HG03097 (cell line): Measurements from ENCODE around the gene UAP1L1.
A peak's percentile ranks its signal among the peaks of the same experiment; 100 is the strongest.

ENCODE experiments used
- ATAC-seq: cut with Tn5 transposase; IDR thresholded peaks from one replicate; pipeline ENCODE4 v1.9.1; 2021; ENCODE audit not compliant: unreplicated experiment, low FRiP score

UAP1L1 gene

DNA sequence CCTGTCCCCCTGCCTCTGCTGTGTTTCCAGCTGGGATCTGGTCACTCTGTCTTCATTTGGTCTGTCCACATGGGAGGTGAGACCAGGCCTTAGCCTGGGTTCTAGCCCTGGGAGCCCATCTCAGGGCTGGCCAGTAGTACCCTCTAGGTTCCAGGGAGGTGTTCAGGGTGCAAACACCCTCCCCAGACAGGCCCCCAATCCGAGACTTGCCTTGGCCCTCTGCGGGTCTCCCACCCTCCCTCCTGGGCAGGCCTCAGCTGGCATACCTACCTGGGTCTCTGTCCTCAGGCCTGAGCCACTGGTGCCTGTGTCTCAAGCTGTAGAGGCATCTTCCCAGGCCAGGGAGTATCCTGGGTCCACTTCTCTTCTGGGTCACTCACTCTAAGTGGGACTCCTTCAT, 6.0 kb upstream of the UAP1L1 start:
- no peak for ATAC-seq

DNA sequence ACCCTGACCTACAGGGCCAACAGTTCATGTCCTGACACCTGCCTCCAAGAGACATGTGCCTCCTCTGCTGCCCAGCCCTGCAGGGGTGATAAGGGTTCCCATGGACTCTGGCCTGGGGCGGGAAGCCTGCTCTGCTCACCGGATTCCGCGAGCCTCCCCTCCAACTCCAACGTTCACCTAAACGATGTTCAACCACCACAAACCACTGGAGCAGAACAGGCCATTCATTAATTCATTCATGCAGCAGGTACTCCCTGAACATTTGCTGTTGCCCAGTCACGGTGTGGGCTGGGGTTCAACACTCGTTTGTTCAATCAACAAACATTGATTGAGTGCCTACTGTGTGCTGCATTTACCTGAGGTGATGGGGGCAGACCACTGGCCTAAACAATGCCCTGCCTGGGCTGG, 3.3 kb upstream of the UAP1L1 start:
- ATAC-seq = no peak

DNA sequence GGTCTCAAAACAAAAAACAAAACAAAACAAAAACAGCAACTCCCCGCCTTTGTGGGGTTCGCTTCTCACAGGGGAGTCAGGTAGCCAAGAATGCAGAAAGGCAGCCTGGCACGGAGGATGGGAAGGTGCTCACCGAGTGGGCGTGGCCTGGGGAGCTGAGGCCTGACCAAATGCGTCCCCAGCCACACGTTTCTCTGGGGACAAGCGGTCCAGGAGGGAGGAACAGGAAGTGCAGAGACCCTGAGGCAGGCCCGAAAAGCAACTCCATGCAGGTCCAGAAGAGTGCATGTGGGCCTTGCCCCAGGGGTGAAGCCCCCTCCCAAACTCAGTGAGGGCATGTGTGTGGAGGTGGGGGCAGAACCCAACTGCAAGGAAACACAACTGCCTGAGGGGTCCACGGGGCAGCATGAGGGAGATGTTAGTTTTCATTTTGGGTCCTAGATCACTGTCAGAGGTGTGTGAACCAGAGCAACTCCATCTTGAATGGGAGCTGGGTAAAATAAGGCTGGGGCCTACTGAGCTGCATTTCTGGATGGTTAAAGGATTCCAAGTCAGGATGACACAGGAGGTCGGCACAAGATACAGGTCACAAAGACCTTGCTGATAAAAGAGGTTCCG, 2.6 kb upstream of the UAP1L1 start:
- no peak for ATAC-seq

DNA sequence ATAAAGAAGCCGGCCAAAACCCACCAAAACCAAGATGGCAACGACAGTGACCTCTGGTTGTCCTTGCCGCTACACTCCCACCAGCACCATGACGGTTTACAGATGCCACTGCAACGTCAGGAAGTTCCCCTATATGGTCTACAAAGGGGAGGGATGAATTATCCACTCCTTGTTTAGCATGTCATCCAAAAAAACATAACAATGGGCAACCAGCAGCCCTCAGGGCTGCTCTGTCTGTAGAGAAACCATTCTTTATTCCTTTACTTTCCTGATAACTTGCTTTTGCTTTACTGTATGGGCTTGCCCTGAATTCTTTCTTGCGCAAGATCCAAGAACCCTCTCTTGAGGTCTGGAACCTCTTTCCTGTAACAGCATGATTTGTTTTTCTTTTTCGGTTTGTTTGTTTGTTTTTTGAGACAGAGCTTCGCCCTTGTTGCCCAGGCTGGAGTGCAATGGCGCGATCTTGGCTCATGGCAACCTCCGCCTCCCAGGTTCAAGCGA, 2.0 kb upstream of the UAP1L1 start:
- no peak for ATAC-seq

DNA sequence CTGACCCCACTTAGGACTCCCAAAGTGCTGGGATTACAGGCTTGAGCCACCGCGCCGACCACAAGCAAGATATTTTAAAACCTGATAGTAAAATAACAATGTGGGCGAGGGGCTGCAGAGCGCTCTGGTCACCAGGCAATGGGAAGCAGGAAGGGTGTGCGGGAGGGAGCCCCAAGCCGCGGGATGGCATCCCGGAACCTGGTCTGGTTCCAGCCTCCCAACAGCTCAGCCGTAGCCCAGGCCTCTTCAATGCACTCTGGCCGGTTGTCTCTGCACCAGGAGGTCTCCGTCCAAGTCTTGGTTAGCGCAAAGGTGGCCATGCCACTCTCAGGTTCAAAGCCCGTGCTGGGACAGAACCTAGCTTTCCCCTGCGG, 694 bp upstream of the UAP1L1 start:
- peak; percentile 7 for ATAC-seq

DNA sequence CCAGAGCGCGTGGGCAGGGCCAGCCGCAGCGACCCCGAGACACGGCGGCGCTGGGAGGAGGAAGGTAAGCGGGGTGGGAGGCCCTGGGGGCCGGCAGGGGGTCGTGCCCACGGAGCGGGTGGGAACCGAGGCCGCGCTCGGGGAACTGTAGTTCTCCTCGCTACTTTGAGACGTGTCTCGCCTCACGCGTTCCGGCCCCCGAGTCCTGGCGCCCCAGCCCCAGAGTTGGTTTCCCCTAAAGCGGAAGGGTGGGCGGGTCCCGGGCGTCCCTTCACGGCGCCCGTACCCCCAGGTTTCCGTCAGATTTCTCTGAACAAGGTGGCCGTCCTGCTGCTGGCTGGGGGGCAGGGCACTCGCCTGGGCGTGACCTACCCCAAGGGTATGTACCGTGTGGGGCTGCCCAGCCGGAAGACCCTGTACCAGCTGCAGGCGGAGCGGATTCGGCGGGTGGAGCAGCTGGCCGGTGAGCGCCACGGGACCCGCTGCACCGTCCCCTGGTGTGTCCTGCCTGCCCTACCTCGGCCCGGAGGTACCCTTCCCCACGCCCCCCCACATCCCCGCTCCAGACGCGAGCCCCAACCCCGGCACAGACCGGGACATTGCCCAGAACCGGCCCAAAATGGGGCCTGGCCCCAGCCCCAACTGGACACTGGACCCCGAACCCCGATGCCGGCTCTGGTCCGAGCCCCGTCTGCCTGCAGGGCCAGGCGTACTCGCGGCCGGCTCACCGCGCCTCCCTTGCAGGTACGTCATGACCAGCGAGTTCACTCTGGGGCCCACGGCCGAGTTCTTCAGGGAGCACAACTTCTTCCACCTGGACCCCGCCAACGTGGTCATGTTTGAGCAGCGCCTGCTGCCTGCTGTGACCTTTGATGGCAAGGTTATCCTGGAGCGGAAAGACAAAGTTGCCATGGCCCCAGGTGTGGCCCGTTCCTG, 709 bp downstream of the UAP1L1 start:
- peak; percentile 12 for ATAC-seq

DNA sequence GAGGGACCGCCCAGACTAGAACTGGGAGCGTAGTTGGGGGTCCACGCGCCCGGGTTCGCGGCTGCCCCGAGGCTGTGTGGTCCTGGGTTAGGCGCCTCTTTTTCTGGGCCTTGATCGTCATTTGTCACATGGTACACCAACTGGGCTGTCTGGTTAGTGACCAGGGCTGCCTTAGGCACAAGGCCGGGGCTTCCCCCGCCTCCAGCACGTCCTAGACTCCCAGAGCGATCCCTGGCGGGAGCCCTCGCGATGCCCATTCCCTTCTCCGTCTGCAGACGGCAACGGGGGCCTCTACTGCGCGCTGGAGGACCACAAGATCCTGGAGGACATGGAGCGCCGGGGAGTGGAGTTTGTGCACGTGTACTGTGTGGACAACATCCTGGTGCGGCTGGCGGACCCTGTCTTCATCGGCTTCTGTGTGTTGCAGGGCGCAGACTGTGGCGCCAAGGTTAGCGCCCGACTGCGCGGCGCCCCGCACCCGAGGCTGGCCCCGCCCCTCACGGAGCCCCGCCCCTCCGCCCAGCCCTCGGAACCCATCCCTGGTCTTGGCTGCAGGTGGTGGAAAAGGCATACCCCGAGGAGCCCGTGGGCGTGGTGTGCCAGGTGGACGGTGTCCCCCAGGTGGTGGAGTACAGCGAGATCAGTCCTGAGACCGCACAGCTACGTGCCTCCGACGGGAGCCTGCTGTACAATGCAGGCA, 1.5 kb downstream of the UAP1L1 start:
- ATAC-seq = no peak

DNA sequence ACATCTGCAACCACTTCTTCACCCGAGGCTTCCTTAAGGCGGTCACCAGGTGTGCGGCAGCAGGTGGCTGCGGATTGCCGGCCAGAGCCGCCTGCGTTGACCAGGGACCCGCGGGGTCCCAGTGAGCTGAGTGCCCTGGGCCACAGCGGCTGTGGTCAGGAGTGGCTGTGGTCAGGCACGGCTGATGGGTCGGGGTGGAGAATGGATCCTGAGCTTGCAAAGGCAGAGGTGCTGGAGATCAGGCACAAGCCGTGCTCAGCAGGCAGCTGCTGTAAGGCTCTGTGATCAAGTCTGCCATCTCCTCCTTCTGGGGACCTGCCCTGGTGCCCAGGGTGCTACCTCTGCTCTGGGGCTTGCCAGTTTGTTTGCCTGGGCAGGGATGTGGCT, 2.1 kb downstream of the UAP1L1 start:
- no peak for ATAC-seq

DNA sequence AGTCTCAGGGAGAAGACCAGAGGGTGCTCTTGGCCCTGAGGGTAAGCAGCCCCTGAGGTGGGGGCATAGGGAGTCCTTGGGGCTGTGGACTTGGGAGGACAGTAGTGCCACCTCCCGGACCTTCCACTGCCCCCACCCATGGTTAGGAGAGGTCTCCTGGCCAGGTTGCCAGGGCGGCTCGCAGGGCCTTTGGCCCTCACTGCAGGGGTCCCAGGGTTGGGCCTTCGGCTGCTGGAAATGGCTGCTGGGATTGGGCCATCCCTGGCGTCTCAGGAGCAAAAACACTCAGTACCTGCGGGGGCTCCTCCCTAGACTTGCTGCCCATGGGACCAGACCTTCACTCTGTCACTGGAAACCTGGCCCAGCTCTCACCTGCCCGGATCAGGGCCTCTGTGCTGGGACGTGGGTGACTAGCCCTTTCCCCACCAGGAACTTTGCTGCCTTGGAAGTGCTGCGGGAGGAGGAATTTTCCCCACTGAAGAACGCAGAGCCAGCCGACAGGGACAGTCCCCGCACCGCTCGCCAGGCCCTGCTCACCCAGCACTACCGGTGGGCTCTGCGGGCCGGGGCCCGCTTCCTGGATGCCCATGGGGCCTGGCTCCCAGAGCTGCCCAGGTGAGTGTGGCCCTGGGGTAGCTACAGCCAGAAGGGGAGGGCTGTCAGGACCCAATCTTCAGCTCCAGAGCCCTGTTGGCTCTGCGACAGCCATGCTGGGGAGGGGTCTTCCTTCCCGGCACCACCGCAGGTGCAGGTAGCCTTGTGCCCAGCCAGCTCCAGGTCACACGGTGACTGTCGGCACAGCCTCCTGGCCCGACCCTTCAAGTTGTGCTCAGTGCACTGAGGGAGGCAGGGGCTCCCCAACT, 3.2 kb downstream of the UAP1L1 start:
- no peak for ATAC-seq

DNA sequence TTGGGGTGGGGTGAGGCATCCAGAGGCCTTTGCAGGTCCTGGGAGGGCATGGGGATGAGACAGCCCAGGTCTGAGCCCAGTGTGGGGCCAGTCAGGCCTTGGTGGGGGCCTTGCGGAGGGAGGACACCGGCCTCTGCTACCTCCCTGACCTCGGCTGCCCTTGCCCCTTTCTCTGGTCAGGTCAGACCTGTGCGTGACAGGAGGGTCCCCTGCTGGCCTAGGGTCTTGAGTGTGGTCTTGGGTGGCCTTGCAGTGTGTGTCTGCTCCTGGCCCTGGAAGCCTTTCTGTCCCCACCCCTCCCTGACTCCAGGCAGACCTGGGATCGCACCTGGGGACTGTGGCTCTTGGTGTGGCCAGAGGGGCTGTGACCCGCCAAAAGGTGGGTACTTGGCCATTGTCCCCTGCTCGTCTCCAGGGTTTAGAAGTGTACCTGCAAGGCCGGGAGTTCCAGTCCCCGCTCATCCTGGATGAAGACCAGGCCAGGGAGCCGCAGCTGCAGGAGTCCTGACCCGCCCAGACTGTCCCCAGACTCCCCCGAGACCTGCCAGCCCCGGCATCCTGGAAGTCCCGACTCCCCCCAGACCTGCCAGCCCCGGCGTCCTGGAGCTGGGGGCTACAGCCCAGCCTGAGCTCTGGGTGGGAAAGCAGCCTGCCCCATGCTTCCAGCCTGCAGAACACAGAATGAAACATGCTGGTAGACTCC, 5.1 kb downstream of the UAP1L1 start:
- no peak for ATAC-seq

DNA sequence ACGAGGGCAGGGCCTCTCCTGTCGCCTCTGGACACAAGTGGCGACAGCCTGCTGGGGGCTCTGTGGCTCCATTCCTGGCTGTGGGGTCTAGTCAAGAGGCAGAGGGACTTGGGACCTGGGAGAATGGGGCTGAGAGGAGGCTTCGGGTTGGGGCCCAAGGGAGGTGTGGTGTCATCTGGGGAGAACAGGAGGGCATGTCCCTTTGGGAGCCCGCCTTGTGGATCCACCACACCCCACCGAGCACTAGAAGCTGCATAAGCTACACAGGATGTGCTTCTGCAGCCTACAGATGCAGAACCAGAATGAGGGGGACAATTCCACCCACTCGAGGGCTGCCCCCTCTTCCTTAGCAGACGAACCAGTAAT, 5.6 kb downstream of the UAP1L1 start:
- ATAC-seq = no peak

DNA sequence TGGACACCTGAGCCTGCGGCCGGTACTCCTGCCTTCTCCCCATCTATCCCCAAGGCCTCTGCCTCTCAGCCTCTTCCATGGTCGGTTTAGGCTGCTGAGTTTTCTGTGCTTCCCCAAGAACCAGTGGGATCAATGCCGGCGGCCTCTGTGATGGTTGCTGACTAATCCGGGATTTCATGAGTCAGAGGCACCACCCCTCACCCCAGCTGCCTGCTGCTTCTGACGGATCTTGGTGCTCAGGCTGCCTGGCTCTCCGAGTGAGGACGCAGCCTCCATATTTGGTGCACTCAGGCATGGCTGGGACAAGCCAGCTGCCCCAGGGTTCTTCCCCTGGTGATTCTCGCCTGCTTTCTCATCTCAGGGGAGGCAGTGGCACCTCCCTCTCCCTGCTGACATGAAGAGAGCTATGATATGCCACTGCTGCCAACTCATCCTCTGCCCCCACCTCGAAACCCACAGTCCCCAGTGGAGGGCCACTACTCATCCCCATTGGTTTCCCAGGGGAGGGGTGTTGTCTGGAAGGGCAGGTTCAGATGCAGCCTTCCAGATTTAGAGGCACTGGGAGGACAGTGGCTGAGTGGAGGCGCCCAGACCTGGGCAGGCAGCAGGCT, 6.2 kb downstream of the UAP1L1 start:
- no peak for ATAC-seq

DNA sequence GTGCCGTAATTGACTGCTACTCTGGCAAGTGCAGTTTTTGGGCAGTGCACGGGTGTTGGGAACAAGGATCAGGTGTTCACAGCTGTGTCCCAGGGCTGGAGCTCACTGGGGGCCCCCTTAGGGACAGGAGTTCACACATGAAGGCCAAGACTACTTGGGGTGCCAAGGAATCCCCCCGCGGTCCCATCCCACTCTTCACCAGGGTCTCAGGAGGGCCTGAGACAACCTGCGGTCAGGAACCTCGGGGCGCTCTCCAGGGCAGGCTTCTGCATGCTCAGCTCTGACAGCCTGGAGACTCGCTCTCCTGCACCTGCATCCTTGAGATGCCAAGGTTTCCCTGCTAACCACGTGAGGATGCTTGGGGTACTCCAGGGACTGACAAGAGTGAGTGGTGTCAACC, 7.2 kb downstream of the UAP1L1 start:
- no peak for ATAC-seq

DNA sequence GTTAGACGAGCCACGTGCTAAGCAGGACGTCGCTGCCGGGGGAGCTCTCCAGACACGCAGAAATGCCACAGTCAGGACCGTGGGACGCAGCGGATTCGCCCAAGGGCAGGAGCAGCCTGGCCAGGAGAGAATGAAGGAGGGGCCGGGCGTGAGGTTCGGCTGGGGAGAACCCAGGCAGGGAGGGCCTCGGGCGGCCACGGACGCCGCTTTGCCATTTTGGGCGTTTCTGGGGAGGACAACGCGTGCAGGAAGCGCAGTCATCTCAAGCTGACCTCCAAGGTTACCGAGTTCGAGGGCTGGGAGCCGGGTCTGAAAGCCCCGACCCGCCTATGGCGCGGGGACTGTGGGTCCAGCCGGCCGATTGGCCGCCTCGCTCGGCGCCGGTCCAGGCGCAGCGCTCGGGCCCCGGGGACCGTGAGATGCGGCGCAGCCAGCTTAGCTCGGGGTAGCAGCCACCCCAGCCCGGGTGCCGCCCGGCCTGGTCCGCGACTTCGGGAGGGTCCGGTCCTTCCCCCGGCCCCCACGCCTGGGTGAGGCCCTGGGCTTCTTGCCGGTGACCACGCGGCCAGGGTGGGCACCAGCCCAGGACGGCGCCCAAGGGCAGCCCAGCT, 8.7 kb downstream of the UAP1L1 start:
- ATAC-seq = peak; percentile 18

DNA sequence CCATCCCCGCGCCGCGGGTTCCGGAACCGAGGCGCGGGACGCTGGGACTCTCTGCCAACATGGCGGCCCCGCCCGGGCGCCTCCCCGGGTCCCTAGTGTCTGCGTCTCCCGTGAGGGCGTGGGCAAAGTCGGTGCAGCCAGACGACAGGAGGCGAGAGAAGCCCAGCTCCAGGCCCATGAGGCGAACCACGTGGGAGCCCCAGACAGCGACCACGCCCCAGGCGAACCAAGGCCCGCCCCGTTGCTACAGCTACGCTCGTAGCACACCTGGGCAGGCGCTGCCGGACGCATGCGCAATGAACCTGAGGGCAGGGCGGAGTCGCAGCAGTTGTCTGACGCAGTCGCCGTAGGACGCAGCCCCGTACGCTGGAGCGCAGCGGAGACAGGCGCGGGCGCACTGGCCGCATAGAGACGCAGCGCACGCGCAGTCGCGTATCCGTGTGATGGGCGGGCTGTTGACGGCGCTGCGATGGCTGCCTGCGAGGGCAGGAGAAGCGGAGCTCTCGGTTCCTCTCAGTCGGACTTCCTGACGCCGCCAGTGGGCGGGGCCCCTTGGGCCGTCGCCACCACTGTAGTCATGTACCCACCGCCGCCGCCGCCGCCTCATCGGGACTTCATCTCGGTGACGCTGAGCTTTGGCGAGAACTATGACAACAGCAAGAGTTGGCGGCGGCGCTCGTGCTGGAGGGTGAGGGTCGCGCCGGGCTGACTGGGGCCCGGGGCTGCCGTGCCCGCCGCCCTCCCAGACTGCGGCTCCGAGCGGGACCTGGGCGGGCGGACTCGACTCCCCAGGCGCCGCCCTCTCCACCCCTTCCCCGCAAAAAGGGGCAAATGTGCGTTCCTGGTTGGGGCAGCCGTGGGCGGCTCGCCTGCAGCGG, 9.5 kb downstream of the UAP1L1 start, which contains the start of gene MAN1B1:
Gene MAN1B1 (plus strand): TSS at position 455 of the 878 bp plus-strand sequence. CDS start 15 bp downstream, at position 470.
- peak; percentile 73 for ATAC-seq

DNA sequence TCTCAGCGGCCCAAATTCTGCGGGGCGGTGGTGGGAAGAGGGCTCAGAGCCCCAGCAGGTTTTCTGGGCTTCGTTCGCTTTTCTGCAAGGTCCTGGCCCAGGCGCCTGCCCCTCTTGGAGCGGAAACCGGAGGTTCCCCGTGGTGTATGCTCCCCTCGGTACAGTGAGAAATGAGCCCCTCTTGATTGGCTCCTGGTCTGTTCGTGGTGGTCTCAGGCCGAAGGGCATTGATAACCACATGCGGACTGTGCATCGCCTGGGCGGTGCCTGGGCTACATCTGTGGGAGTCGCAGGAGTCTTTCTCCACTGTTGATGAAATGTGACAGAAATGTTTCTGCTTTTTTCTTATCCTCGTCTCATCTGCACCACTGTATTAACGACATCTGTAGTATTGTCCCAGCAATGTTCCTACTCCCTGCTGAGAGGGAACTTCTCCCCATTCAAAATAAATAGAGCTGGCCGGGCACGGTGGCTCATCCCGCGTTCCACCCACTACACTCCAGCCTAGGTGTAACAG, 10.2 kb downstream of the UAP1L1 start:
- no peak for ATAC-seq

DNA sequence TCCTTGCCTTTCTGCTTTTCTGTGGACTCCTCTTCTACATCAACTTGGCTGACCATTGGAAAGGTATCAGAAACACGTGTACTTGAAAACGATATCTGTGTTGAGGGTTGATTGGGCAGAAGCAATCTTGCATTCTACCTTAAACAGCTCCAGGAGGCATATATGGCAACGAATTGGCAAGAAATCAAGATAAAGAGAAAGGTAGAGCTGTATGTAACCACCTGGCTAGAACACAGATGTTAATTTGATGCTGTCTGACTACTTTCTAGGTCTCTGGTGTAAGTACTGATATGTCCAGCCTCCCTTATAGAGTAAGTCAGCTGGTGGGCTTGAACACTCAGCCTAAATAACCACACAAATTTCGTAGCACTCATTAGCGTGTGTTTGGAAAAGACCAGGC, 10.8 kb downstream of the UAP1L1 start:
- ATAC-seq = no peak
